ENCODE data around the gene OR10A6.

OR10A6 gene

DNA sequence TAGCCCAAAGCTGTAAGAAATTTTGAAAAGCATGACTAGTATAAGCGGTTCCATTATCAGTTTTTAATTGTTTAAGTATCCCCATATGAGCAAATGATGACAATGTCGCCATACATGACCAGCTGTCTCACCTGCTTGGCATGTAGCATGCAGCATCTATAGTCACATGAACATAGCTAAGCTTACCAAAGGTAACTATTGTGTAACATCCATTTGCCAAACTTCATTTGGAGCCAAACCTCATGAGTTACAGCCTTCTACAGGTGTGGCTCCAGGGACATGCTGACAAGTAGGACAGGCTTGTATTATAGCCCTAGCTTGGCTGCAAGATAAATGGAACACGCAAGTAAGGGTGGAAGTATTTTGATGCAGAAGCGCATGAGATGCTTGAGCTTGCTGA is 30.4 kb downstream of the OR10A6 start:
- H3K4me3 ChIP-seq (ENCODE audit: low read depth in 1 of 2, low read length in 2 of 2) = no peak overlapping the region
- H3K4me1 ChIP-seq (ENCODE audit: control insufficient read depth in 1 of 2, insufficient read depth in 2 of 2, low read length in 2 of 2) = no peaks in the 10 kb centered on the region
- H3K9me3 ChIP-seq (ENCODE audit: control insufficient read depth in 1 of 2, low read length in 2 of 2) = no peaks in the 10 kb centered on the region
- no peak overlapping the region for H3K9ac ChIP-seq (ENCODE audit: low read depth in 1 of 2, low read length in 2 of 2)
- H3K36me3 ChIP-seq (ENCODE audit: control insufficient read depth in 1 of 2, insufficient read depth in 2 of 2, low read length in 2 of 2) = no peaks in the 10 kb centered on the region
- no peak overlapping the region for H3K27ac ChIP-seq (ENCODE audit: low read depth, low read length)
- peaks cover 0 to 2% of the 10 kb centered on the region in 2 donors for H3K27me3 ChIP-seq (ENCODE audit: control insufficient read depth in 1 of 2, insufficient read depth in 2 of 2, low read length in 2 of 2)

DNA sequence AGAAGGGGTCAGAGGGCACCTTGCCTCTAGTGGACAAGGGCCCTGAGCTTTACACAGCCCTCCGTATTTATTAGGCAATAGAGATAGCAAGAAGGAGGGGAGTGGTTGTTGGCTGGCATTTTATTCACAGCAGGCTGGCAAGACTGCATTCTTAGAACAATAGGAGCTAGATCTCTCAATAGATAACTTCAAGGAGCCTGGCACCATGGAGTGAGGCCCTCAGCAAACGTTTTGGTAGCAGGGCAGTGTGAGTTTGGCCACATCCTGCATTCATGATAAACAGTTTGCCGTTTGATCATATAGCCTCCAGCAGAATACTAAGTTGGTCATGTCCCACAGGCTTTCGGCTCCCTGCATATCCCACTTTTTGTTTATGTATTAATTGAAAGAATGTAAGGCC is 31.6 kb downstream of the OR10A6 start:
- Histone ChIP-seq H3K27ac (ENCODE audit: low read depth, low read length) (no peak overlapping the region), H3K9me3 (ENCODE audit: control insufficient read depth in 1 of 2, low read length in 2 of 2) (peaks cover 0 to 4% of the 10 kb centered on the region in 2 donors), H3K9ac (ENCODE audit: low read depth in 1 of 2, low read length in 2 of 2) (no peak overlapping the region), H3K4me3 (ENCODE audit: low read depth in 1 of 2, low read length in 2 of 2) (no peak overlapping the region), H3K27me3 (ENCODE audit: control insufficient read depth in 1 of 2, insufficient read depth in 2 of 2, low read length in 2 of 2) (peaks cover 0 to 2% of the 10 kb centered on the region in 2 donors), H3K36me3 (ENCODE audit: control insufficient read depth in 1 of 2, insufficient read depth in 2 of 2, low read length in 2 of 2) (no peaks in the 10 kb centered on the region), H3K4me1 (ENCODE audit: control insufficient read depth in 1 of 2, insufficient read depth in 2 of 2, low read length in 2 of 2) (peaks cover 0 to 10% of the 10 kb centered on the region in 2 donors)

DNA sequence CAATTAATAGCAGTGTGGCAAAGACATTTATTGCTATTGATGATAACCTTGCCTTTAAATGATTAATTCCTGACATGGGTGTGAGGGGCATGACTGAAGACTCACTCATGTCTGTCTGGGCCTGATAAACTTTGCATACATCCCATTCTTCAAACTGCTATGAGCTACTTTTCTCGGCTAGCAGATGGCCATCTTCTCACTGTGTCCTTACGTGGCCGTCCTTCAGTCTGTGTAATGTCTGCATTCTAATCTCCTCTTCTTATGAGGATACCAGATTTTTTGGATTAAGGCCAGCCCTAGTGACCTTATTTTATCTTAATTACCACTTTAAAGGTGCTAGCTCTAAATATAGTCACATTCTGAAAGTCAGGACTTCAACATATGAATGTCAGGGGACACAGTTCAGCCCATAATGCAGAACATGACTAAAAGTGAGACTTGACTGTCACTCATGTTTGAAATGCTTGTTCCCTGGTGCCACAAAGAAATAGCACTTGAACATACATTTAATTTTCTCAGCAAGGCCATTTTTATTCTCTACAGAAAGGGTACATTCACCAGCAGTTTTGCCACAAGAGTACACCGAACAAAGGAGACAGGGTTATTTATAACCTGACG is 32.3 kb downstream of the OR10A6 start:
- H3K27ac ChIP-seq (ENCODE audit: low read depth, low read length) = no peak overlapping the region
- no peaks in the 10 kb centered on the region for H3K36me3 ChIP-seq (ENCODE audit: control insufficient read depth in 1 of 2, insufficient read depth in 2 of 2, low read length in 2 of 2)
- peaks cover 0 to 4% of the 10 kb centered on the region in 2 donors for H3K9me3 ChIP-seq (ENCODE audit: control insufficient read depth in 1 of 2, low read length in 2 of 2)
- no peak overlapping the region for H3K9ac ChIP-seq (ENCODE audit: low read depth in 1 of 2, low read length in 2 of 2)
- no peak overlapping the region for H3K4me3 ChIP-seq (ENCODE audit: low read depth in 1 of 2, low read length in 2 of 2)
- H3K27me3 ChIP-seq (ENCODE audit: control insufficient read depth in 1 of 2, insufficient read depth in 2 of 2, low read length in 2 of 2) = peaks cover 0 to 2% of the 10 kb centered on the region in 2 donors
- H3K4me1 ChIP-seq (ENCODE audit: control insufficient read depth in 1 of 2, insufficient read depth in 2 of 2, low read length in 2 of 2) = peaks cover 0 to 14% of the 10 kb centered on the region in 2 donors

- Histone ChIP-seq H3K4me3 (ENCODE audit: low read depth in 1 of 2, low read length in 2 of 2) (no peak overlapping the region), H3K4me1 (ENCODE audit: control insufficient read depth in 1 of 2, insufficient read depth in 2 of 2, low read length in 2 of 2) (peaks cover 5 to 25% of the 10 kb centered on the region in 2 donors), H3K27me3 (ENCODE audit: control insufficient read depth in 1 of 2, insufficient read depth in 2 of 2, low read length in 2 of 2) (no peaks in the 10 kb centered on the region), H3K36me3 (ENCODE audit: control insufficient read depth in 1 of 2, insufficient read depth in 2 of 2, low read length in 2 of 2) (no peaks in the 10 kb centered on the region), H3K9ac (ENCODE audit: low read depth in 1 of 2, low read length in 2 of 2) (no peak overlapping the region), H3K27ac (ENCODE audit: low read depth, low read length) (no peak overlapping the region), H3K9me3 (ENCODE audit: control insufficient read depth in 1 of 2, low read length in 2 of 2) (peaks cover 0 to 4% of the 10 kb centered on the region in 2 donors)
These were observed 34.9 kb downstream of the OR10A6 start for GRCh38 chr11:7896009-7896785.

DNA sequence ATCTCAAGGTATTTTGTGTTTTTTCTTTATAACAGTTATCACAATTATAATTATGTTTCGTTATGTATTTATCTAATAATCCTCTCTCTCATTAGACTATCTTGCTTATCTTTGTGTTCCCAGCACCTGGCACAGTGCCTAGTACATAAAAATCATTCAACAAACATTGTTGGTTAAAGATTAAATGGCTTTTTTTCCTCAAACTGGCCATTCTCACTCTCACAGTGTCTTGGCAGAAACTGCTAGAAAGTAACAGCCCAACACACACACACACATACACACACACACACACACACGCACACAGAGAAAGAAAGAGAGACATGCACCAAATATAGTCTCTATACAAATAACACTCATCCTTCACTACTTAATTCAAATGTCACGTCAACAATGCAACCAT is 36.8 kb downstream of the OR10A6 start:
- Histone ChIP-seq H3K9ac (ENCODE audit: low read depth in 1 of 2, low read length in 2 of 2) (no peak overlapping the region), H3K36me3 (ENCODE audit: control insufficient read depth in 1 of 2, insufficient read depth in 2 of 2, low read length in 2 of 2) (no peaks in the 10 kb centered on the region), H3K4me3 (ENCODE audit: low read depth in 1 of 2, low read length in 2 of 2) (no peak overlapping the region), H3K4me1 (ENCODE audit: control insufficient read depth in 1 of 2, insufficient read depth in 2 of 2, low read length in 2 of 2) (peaks cover 5 to 25% of the 10 kb centered on the region in 2 donors), H3K27ac (ENCODE audit: low read depth, low read length) (no peak overlapping the region), H3K9me3 (ENCODE audit: control insufficient read depth in 1 of 2, low read length in 2 of 2) (peaks cover 0 to 4% of the 10 kb centered on the region in 2 donors), H3K27me3 (ENCODE audit: control insufficient read depth in 1 of 2, insufficient read depth in 2 of 2, low read length in 2 of 2) (peaks cover 0 to 8% of the 10 kb centered on the region in 2 donors)

DNA sequence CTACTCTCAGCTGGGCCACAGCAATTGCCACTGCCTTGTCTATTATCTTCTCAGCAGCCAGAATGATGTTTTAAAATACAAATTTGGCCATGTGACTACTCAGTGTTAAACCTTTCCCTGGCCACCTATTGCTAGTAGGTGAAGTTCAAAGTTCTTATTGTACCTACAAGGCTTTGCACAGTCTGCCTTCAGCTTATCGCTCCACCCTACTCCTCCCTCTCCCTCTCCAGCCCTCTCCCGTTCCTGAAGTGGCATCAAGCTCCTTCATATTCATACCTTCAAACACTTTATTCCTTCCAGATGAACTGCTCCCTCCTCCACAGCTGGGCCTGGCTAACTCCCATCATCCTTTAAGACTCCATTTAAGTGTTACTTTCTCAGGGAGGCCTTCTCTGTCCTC is 37.3 kb downstream of the OR10A6 start:
- H3K27me3 ChIP-seq (ENCODE audit: control insufficient read depth in 1 of 2, insufficient read depth in 2 of 2, low read length in 2 of 2) = peaks cover 0 to 8% of the 10 kb centered on the region in 2 donors
- no peak overlapping the region for H3K9ac ChIP-seq (ENCODE audit: low read depth in 1 of 2, low read length in 2 of 2)
- no peaks in the 10 kb centered on the region for H3K36me3 ChIP-seq (ENCODE audit: control insufficient read depth in 1 of 2, insufficient read depth in 2 of 2, low read length in 2 of 2)
- no peak overlapping the region for H3K4me3 ChIP-seq (ENCODE audit: low read depth in 1 of 2, low read length in 2 of 2)
- peaks cover 0 to 4% of the 10 kb centered on the region in 2 donors for H3K9me3 ChIP-seq (ENCODE audit: control insufficient read depth in 1 of 2, low read length in 2 of 2)
- no peak overlapping the region for H3K27ac ChIP-seq (ENCODE audit: low read depth, low read length)
- H3K4me1 ChIP-seq (ENCODE audit: control insufficient read depth in 1 of 2, insufficient read depth in 2 of 2, low read length in 2 of 2) = peaks cover 5 to 25% of the 10 kb centered on the region in 2 donors

DNA sequence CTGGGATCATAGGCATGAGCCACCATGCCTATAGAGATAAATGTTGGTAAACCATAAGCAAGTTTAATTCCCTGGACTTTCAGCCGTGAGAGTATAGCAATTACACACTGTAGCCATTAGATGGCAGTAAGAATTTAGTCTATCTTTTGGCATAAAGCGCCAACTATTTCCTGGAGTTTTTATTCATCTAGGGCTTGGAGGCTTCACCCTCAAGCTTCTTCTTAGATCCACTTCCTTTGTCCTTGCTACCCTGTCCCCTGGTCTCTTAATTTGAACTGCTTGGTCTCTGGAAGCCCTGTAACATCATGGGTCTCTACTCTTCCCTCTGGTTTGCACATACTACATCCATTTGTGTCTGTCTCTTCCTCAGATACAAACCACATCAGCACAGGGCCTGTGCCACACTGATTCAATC is 38.2 kb downstream of the OR10A6 start:
- Histone ChIP-seq H3K9ac (ENCODE audit: low read depth in 1 of 2, low read length in 2 of 2) (no peak overlapping the region), H3K9me3 (ENCODE audit: control insufficient read depth in 1 of 2, low read length in 2 of 2) (peaks cover 0 to 4% of the 10 kb centered on the region in 2 donors), H3K4me1 (ENCODE audit: control insufficient read depth in 1 of 2, insufficient read depth in 2 of 2, low read length in 2 of 2) (peaks cover 5 to 25% of the 10 kb centered on the region in 2 donors), H3K27me3 (ENCODE audit: control insufficient read depth in 1 of 2, insufficient read depth in 2 of 2, low read length in 2 of 2) (peaks cover 0 to 8% of the 10 kb centered on the region in 2 donors), H3K4me3 (ENCODE audit: low read depth in 1 of 2, low read length in 2 of 2) (peak overlapping the region in 1 of 2 donors; percentile 6), H3K27ac (ENCODE audit: low read depth, low read length) (no peak overlapping the region), H3K36me3 (ENCODE audit: control insufficient read depth in 1 of 2, insufficient read depth in 2 of 2, low read length in 2 of 2) (no peaks in the 10 kb centered on the region)

DNA sequence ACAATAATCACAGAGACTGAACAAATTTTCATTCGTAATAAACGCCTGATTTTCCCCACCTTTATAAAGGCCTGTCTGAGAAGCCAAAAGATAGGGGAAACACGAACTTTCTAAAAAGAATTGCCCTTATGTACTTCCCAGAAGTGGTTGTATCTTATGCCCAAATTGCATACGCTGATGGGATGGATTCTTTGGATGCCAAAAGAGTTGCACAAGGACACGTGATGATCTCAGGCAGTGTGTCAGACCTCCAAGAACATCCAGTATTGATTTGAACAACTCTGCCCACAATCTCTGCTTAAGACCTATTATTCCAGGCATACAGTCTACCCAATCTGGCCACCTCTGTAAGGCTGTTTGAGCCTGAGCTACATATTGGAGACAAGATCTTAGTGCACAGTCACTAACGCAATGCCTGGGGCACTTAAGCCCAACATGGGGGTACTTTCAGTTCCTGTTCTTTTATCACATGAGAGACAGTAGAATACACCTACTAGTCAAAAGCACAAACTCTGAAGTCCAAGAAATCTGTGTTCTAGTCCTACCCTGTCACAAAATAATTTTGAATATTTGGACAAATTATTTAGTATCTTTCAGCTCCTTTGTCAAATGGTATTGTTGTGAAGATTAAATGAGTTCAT is 38.9 kb downstream of the OR10A6 start:
- Histone ChIP-seq H3K4me1 (ENCODE audit: control insufficient read depth in 1 of 2, insufficient read depth in 2 of 2, low read length in 2 of 2) (peaks cover 5 to 25% of the 10 kb centered on the region in 2 donors), H3K27ac (ENCODE audit: low read depth, low read length) (no peak overlapping the region), H3K4me3 (ENCODE audit: low read depth in 1 of 2, low read length in 2 of 2) (no peak overlapping the region), H3K9me3 (ENCODE audit: control insufficient read depth in 1 of 2, low read length in 2 of 2) (peaks cover 0 to 4% of the 10 kb centered on the region in 2 donors), H3K9ac (ENCODE audit: low read depth in 1 of 2, low read length in 2 of 2) (no peak overlapping the region), H3K27me3 (ENCODE audit: control insufficient read depth in 1 of 2, insufficient read depth in 2 of 2, low read length in 2 of 2) (peaks cover 0 to 8% of the 10 kb centered on the region in 2 donors), H3K36me3 (ENCODE audit: control insufficient read depth in 1 of 2, insufficient read depth in 2 of 2, low read length in 2 of 2) (no peaks in the 10 kb centered on the region)

- Histone ChIP-seq H3K36me3 (ENCODE audit: control insufficient read depth in 1 of 2, insufficient read depth in 2 of 2, low read length in 2 of 2) (no peaks in the 10 kb centered on the region), H3K4me1 (ENCODE audit: control insufficient read depth in 1 of 2, insufficient read depth in 2 of 2, low read length in 2 of 2) (peaks cover 5 to 25% of the 10 kb centered on the region in 2 donors), H3K27ac (ENCODE audit: low read depth, low read length) (no peak overlapping the region), H3K9ac (ENCODE audit: low read depth in 1 of 2, low read length in 2 of 2) (no peak overlapping the region), H3K27me3 (ENCODE audit: control insufficient read depth in 1 of 2, insufficient read depth in 2 of 2, low read length in 2 of 2) (peaks cover 0 to 8% of the 10 kb centered on the region in 2 donors), H3K9me3 (ENCODE audit: control insufficient read depth in 1 of 2, low read length in 2 of 2) (peaks cover 0 to 4% of the 10 kb centered on the region in 2 donors), H3K4me3 (ENCODE audit: low read depth in 1 of 2, low read length in 2 of 2) (no peak overlapping the region)
These were observed 40.5 kb downstream of the OR10A6 start for GRCh38 chr11:7890417-7891172.

Data from duodenal mucosa (tissue), 2 donors.